Neural progenitor cell (in vitro differentiated cells): ENCODE data around the gene ADGRD1. TPM values are rescaled to one million over a fixed set of nuclear protein-coding genes. Genes with fewer than 3 reads are reported as not detected.
"Not testable (repeated sequence)": the region's sequence is repeated elsewhere in the genome, so short reads cannot be mapped to it uniquely, and the experiment has no call there.

Source experiments
- DNase-seq: peaks from one replicate; pipeline ENCODE4 v3.0.0-alpha.2; 2016; ENCODE audit warnings: low spot score
- H2AFZ ChIP-seq: fragments of 200-600 bp; sonication (generic); replicated peaks from 2 replicates; pipeline ENCODE4 v1.6.1; 2016; ENCODE audit warnings: antibody characterized with exemption
- H3F3A ChIP-seq: fragments of 200-600 bp; sonication (generic); 2 replicates; pipeline ENCODE4 v1.6.1; 2016; ENCODE audit warnings: antibody characterized with exemption, low read depth
- H3K27ac ChIP-seq: fragments of 200-600 bp; sonication (generic); 2 replicates; pipeline ENCODE4 v1.5.1; 2016; ENCODE audit warnings: mild to moderate bottlenecking
- H3K27me3 ChIP-seq: fragments of 200-600 bp; sonication (generic); 2 replicates; pipeline ENCODE4 v1.6.1; 2016; ENCODE audit warnings: mild to moderate bottlenecking, moderate library complexity
- H3K36me3 ChIP-seq: fragments of 200-600 bp; sonication (generic); 2 replicates; pipeline ENCODE4 v1.5.1; 2016
- H3K4me1 ChIP-seq: fragments of 200-600 bp; sonication (generic); 2 replicates; pipeline ENCODE4 v1.6.1; 2016; ENCODE audit warnings: mixed run types
- H3K4me2 ChIP-seq: fragments of 200-600 bp; sonication (generic); 2 replicates; pipeline ENCODE4 v1.6.1; 2016
- H3K4me3 ChIP-seq: fragments of 200-600 bp; sonication (generic); 2 replicates; pipeline ENCODE4 v1.5.1; 2016
- H3K79me2 ChIP-seq: fragments of 200-600 bp; sonication (generic); 2 replicates; pipeline ENCODE4 v1.6.1; 2016; ENCODE audit warnings: low read depth
- H3K9ac ChIP-seq: fragments of 200-600 bp; sonication (generic); 2 replicates; pipeline ENCODE4 v1.6.1; 2016
- H3K9me3 ChIP-seq: fragments of 200-600 bp; sonication (generic); 2 replicates; pipeline ENCODE4 v1.5.1; 2016; ENCODE audit warnings: low read depth
- H4K20me1 ChIP-seq: fragments of 200-600 bp; sonication (generic); 2 replicates; pipeline ENCODE4 v1.6.1; 2016; ENCODE audit warnings: low read depth
- H3K27ac Mint-ChIP-seq: 3 replicates; pipeline ENCODE4 v1.8.0; 2021; ENCODE audit warnings: mixed read lengths
- H3K27me3 Mint-ChIP-seq: 2 replicates; pipeline ENCODE4 v1.8.0; 2022; ENCODE audit warnings: low read depth, mild to moderate bottlenecking, inconsistent platforms, moderate library complexity, mixed read lengths; ENCODE audit not compliant: insufficient read depth
- H3K36me3 Mint-ChIP-seq: 3 replicates; pipeline ENCODE4 v1.8.0; 2021; ENCODE audit warnings: mixed read lengths
- H3K4me1 Mint-ChIP-seq: 3 replicates; pipeline ENCODE4 v1.8.0; 2021; ENCODE audit warnings: mixed read lengths
- H3K4me3 Mint-ChIP-seq: 3 replicates; pipeline ENCODE4 v1.8.0; 2021; ENCODE audit warnings: mild to moderate bottlenecking, moderate library complexity, mixed read lengths
- H3K9me3 Mint-ChIP-seq: 3 replicates; pipeline ENCODE4 v1.8.0; 2020; ENCODE audit warnings: mixed read lengths
- EZH2 ChIP-seq: fragments of 200-600 bp; sonication (generic); IDR thresholded peaks from 2 replicates; pipeline ENCODE4 v1.6.1; 2017; ENCODE audit warnings: antibody characterized with exemption, mild to moderate bottlenecking, moderate library complexity
- EZH2phosphoT487 ChIP-seq: fragments of 200-600 bp; sonication (generic); IDR thresholded peaks from 2 replicates; pipeline ENCODE4 v1.6.1; 2017; ENCODE audit warnings: antibody characterized with exemption
- total RNA-seq: library from RNA; depleted of rRNA; stranded (reverse); fragments of >200 nt; gene quantifications from 2 replicates; pipeline ENCODE4 v1.2.3, GENCODE V29; 2015; ENCODE audit warnings: low replicate concordance
- TF ChIP-seq, protein P1 (sequence below): fragments of 200-600 bp; sonication (generic); IDR thresholded peaks from 2 replicates; pipeline ENCODE4 v1.5.1; 2017; ENCODE audit warnings: antibody characterized with exemption, mild to moderate bottlenecking

ADGRD1 gene
- total RNA-seq, 1 donor from 2014 or later, result not detected

DNA sequence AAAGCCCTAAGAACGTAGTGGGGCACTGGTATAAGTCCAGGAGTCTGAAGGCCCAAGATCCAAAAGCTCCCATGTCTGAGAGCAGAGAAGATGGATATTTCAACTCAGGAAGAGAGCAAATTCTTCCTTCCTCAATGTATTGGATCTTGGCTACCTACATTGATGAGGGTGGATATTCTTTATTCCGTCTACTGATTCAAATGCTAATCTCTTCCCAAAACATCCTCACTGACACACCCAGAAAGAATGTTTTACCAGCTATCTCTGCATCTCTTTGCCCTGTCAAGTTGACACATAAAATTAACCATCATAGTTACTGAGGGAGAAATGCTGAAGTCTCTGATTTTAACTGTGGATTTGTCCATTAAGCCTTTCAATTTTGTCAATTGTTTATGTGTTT, 16.6 kb upstream of the ADGRD1 start:
- H3K4me1 Mint-ChIP-seq, result peaks cover 10% of the 10 kb centered on the region
- peaks cover 14% of the 10 kb centered on the region for H3K9me3 Mint-ChIP-seq
- H3K4me1 ChIP-seq, result peaks cover 5% of the 10 kb centered on the region
- H3K27ac Mint-ChIP-seq, result no peak overlapping the region
- H3K27ac ChIP-seq, result no peak overlapping the region
- TF ChIP-seq, protein P1, sequence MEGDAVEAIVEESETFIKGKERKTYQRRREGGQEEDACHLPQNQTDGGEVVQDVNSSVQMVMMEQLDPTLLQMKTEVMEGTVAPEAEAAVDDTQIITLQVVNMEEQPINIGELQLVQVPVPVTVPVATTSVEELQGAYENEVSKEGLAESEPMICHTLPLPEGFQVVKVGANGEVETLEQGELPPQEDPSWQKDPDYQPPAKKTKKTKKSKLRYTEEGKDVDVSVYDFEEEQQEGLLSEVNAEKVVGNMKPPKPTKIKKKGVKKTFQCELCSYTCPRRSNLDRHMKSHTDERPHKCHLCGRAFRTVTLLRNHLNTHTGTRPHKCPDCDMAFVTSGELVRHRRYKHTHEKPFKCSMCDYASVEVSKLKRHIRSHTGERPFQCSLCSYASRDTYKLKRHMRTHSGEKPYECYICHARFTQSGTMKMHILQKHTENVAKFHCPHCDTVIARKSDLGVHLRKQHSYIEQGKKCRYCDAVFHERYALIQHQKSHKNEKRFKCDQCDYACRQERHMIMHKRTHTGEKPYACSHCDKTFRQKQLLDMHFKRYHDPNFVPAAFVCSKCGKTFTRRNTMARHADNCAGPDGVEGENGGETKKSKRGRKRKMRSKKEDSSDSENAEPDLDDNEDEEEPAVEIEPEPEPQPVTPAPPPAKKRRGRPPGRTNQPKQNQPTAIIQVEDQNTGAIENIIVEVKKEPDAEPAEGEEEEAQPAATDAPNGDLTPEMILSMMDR, result no peak
- no peak for TF ChIP-seq EZH2
- TF ChIP-seq EZH2phosphoT487, result no peak
- no peaks in the 10 kb centered on the region for H3K27me3 ChIP-seq
- no peak for DNase-seq
- no peaks in the 10 kb centered on the region for H3K36me3 Mint-ChIP-seq
- H3K79me2 ChIP-seq, result no peaks in the 10 kb centered on the region
- H4K20me1 ChIP-seq, result no peaks in the 10 kb centered on the region
- H3K36me3 ChIP-seq, result no peaks in the 10 kb centered on the region
- H3K4me3 Mint-ChIP-seq, result no peak overlapping the region
- H3K9ac ChIP-seq, result no peak overlapping the region
- H3K4me2 ChIP-seq, result no peak overlapping the region
- peaks cover 6% of the 10 kb centered on the region for H3K27me3 Mint-ChIP-seq
- no peak overlapping the region for H3K4me3 ChIP-seq
- H3F3A ChIP-seq, result no peaks in the 10 kb centered on the region
- no peak overlapping the region for H2AFZ ChIP-seq
- H3K9me3 ChIP-seq, result no peaks in the 10 kb centered on the region

- H2AFZ ChIP-seq, DNase-seq, H4K20me1 ChIP-seq, H3K36me3 Mint-ChIP-seq, H3K9me3 ChIP-seq, H3K4me3 ChIP-seq, H3K27me3 ChIP-seq, H3K4me2 ChIP-seq, H3K79me2 ChIP-seq, H3K4me3 Mint-ChIP-seq, H3K4me1 ChIP-seq, H3K27ac Mint-ChIP-seq, H3K4me1 Mint-ChIP-seq, H3K36me3 ChIP-seq, H3K9ac ChIP-seq, H3K27me3 Mint-ChIP-seq, H3K27ac ChIP-seq, H3F3A ChIP-seq: not testable (repeated sequence)
- H3K9me3 Mint-ChIP-seq, result peaks cover 14% of the 10 kb centered on the region
These were observed 16.2 kb upstream of the ADGRD1 start for GRCh38 chr12:130937546-130937945.

DNA sequence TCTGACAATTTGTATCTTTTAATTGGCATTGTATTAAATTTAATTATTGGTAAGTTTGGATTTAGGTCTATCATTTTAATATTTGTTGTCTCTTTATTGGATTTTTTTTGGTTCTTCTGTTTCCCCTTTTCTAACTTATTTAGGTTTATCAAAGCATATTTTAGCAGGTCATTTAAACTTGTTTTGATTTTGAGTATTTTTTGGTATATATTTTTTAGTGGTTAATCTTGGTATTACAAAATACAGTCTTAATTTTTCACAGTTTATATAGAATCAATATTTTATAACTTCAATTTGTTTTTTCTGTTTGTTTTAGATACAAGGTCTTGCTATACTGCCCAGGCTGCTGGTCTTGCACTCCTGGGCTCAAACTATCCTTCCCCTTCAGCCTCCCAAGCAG, 15.5 kb upstream of the ADGRD1 start:
- H3K4me3 Mint-ChIP-seq, result no peak overlapping the region
- Histone ChIP-seq H3K9ac (no peak overlapping the region), H4K20me1 (no peaks in the 10 kb centered on the region), H3K79me2 (no peaks in the 10 kb centered on the region), H3K9me3 (no peaks in the 10 kb centered on the region), H3K27ac (no peak overlapping the region), H3K4me3 (no peak overlapping the region), H3F3A (no peaks in the 10 kb centered on the region), H3K4me1 (peaks cover 2% of the 10 kb centered on the region), H2AFZ (no peak overlapping the region), H3K4me2 (no peak overlapping the region), H3K36me3 (no peaks in the 10 kb centered on the region), H3K27me3 (no peaks in the 10 kb centered on the region)
- H3K36me3 Mint-ChIP-seq, result no peaks in the 10 kb centered on the region
- H3K9me3 Mint-ChIP-seq, result peaks cover 14% of the 10 kb centered on the region
- TF ChIP-seq EZH2phosphoT487 (no peak), EZH2 (no peak)
- TF ChIP-seq, protein P1, result no peak
- H3K27ac Mint-ChIP-seq, result no peak overlapping the region
- peaks cover 1% of the 10 kb centered on the region for H3K4me1 Mint-ChIP-seq
- no peak for DNase-seq
- peaks cover 8% of the 10 kb centered on the region for H3K27me3 Mint-ChIP-seq

DNA sequence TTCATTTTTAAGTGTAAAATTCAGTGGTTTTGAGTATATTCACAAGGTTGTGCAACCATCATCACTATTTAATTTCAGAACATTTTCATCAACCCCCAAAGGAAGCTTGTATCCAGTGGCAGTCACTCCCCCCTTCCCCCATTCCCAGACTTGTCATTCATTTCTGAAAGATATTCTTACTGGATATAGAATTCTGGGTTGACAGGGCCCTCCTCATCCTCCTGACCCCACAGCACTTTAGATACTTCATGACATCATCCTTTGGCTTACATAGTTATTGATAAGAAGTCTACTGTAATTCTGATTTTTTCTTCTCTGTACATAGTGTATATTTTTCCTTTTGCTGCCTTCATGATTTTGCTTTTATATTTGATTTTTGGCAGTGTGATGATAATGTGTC, 8.8 kb upstream of the ADGRD1 start:
- TF ChIP-seq, protein P1, result no peak
- TF ChIP-seq EZH2phosphoT487, result no peak
- TF ChIP-seq EZH2, result no peak
- H3K4me1 Mint-ChIP-seq, result peaks cover 2% of the 10 kb centered on the region
- H3K9me3 ChIP-seq, result peaks cover 7% of the 10 kb centered on the region
- H3K36me3 ChIP-seq, result no peaks in the 10 kb centered on the region
- no peak overlapping the region for H3K4me2 ChIP-seq
- H3K27ac ChIP-seq, result no peak overlapping the region
- no peak overlapping the region for H3K4me3 Mint-ChIP-seq
- H3F3A ChIP-seq, result no peaks in the 10 kb centered on the region
- H3K4me1 ChIP-seq, result no peaks in the 10 kb centered on the region
- no peak overlapping the region for H3K9ac ChIP-seq
- H4K20me1 ChIP-seq, result no peaks in the 10 kb centered on the region
- no peak overlapping the region for H3K27ac Mint-ChIP-seq
- no peaks in the 10 kb centered on the region for H3K36me3 Mint-ChIP-seq
- peaks cover 15% of the 10 kb centered on the region for H3K9me3 Mint-ChIP-seq
- no peak overlapping the region for H3K4me3 ChIP-seq
- H3K27me3 ChIP-seq, result no peaks in the 10 kb centered on the region
- DNase-seq, result no peak
- peaks cover 16% of the 10 kb centered on the region for H3K27me3 Mint-ChIP-seq
- H3K79me2 ChIP-seq, result no peaks in the 10 kb centered on the region
- H2AFZ ChIP-seq, result no peak overlapping the region
